EL (cell line): Measurements from ENCODE around the gene GOLPH3L.
"Not testable (repeated sequence)": the region's sequence is repeated elsewhere in the genome, so short reads cannot be mapped to it uniquely, and the experiment has no call there.

Source experiments
- DNase-seq: peaks from one replicate; pipeline ENCODE4 v3.0.0-alpha.2; 2016

GOLPH3L gene

GRCh38 chr1:150696995-150697927 is at the start of gene GOLPH3L:
Gene GOLPH3L (minus strand): TSS chr1:150697154. CDS start chr1:150694838, 2,316 bp downstream.
- peak; percentile 99 for DNase-seq

DNA sequence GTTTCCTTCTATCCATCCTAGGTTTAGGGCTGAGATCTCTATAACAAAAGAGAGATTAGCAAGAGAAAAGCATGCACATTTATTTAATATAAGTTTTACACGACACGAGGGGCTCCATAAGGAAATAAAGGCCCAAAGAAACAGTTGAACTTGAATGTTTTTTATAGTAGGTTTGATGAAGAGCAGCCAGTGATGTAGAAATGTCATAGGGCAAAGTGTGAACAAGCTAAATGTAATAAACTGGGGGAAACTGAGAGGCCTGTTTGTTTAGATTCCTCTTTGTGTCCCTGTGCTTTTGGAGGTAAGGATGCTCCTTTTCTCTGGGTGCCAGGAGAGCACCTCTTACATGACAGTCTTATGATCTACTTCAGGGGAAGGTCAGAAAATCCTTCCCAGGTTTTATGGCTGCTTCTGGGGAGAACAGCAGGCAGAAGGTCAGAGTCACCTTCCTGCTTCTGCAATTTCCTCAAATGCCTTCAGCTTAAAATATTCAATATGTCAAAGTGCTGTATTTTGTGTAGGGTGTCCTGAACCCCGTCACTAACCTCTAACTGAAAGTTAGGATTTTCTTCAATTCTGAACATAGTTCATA is 33.3 kb upstream of the GOLPH3L start:
- no peak for DNase-seq

DNA sequence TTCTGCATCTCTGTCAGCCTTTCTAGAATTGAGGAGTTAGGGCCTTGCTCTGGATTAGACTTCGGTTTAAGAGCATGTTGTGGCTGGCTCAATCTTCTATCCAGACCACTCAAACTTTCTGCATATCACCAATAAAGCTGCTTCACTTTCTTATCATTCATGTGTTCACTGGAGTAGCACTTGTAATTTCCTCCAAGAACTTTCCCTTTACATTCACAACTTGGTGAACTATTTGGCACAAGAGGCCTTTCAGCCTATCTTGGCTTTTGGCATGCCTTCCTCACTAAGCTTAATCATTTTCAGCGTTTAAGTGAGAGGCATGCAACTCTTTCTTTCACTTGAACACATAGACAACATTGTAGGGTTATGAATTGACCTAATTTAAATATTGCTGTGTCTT is 27.4 kb upstream of the GOLPH3L start:
- DNase-seq: no peak

DNA sequence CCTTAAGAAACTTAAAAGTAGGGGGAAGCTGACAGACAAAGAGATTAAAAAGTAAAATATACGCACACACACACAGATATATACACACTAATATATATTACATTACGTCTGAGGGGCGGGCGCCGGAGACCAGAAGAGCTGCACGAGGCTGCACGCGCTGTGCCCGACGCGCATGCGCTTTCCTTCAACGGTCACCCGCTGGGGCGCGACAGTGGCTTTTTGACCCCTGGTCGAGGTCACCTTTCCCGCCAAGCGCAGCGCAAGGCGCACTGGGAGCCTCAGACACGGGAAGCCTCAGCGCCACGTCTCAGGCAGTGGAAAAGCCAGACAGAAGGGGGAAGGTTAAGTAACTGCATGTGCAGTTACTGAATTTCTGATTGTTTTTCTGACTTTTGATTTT is 23.7 kb upstream of the GOLPH3L start, which contains the start of gene HORMAD1:
Gene HORMAD1, minus strand, starts transcription at position 193 of the 400 bp plus-strand sequence. CDS start 1,390 bp downstream, outside the sequence.
- DNase-seq: no peak

DNA sequence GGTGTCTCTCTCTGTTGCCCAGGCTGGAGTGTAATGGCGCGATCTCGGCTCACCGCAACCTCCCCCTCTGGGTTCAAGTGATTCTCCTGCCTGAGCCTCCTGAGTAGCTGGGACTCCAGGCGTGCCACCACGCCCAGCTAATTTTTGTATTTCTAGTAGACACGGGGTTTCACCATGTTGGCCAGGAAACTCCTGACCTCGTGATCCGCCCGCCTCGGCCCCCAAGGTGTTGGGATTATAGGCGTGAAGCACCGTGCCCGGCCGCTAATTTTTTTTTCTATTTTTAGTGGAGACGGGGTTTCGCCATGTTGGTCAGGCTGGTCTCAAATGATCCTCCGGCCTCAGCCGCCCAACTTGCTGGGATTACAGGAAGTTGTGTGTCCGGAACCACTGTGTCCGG is 23.1 kb upstream of the GOLPH3L start:
- no peak for DNase-seq

GRCh38 chr1:150718225-150718891 is 21.4 kb upstream of the GOLPH3L start:
- DNase-seq: no peak

- not testable (repeated sequence) for DNase-seq
These were observed 12.1 kb upstream of the GOLPH3L start for GRCh38 chr1:150709031-150709430.

DNA sequence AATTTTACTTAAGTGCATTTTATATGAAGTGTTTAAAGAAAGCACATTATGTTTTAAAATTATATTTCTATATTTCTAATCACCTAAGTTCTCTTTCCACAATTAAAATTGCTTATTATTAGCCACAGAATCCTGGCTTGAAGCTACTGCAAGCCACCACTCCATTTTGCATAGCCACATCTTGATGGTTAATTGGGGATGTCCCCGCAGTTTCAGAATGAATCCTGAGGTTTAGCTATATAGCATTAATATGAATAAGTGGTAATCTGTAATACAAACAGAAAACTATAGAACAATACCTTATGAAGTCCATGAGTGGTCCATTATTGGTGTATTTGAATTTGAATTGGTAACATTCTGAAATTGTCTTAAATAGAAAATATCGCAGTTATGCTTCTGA is 11.6 kb upstream of the GOLPH3L start:
- no peak for DNase-seq

DNA sequence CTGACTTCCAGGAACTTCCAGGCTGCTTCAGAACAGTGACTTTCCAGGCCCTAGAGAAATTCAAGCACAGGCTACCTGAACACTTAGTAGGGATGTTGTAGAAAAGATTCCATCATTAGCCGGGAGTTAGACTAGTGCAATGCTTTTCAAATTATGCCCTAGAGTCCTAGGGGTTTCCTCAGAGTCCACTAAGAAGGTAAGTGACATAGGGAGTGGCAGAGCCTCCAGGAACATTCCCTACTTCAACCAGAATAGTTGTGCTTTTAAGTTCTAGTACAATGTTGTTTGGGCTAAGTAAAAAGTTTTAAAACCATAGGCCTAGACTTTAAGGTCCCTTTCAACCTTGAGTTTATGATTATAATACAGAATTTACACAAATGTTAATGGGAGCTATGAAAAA is 9.1 kb upstream of the GOLPH3L start:
- DNase-seq: no peak

DNA sequence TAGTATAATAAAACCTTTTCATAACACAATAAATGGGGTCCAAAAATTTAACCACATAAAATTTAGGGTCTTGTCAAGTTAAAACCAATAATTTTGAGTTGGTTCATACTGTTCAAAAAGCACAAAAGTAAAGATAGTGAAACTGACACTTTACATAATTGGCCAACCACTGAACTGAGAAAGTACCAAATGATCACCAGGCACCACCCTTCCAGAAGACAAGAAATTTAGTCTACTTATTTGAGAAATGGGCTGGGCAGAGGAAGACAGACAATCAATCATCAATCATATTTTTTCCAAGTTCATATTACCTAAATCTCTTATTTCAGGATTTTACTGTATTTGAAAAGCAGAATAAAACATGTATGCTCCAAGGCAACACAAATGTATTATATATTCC is 6.5 kb upstream of the GOLPH3L start:
- DNase-seq: no peak

DNA sequence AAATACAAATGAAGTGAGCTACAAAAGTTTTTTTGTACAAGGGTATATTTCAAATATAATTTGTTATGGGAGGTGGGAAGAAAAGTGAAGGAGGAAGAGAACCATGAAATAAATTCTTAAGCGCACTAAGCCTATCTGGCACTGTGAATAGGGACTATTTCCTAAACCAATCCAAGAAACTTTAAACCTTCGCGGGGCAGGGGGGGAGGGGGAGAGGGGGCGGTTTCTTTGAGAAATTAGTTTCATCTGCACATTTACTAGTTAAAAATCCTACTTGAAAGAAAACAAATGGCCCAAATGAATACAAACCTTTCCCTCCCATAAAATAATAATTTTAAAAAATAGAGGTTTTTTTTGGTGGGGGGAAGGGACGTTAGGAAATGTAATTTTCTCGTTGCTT is 364 bp downstream of the GOLPH3L start:
- DNase-seq: peak; percentile 9

- DNase-seq: no peak
These were observed 792 bp downstream of the GOLPH3L start for GRCh38 chr1:150696162-150696561.

- DNase-seq: no peak
These were observed 1.4 kb downstream of the GOLPH3L start for GRCh38 chr1:150695561-150695960.

GRCh38 chr1:150692720-150693119 is 4.2 kb downstream of the GOLPH3L start:
- no peak for DNase-seq

DNA sequence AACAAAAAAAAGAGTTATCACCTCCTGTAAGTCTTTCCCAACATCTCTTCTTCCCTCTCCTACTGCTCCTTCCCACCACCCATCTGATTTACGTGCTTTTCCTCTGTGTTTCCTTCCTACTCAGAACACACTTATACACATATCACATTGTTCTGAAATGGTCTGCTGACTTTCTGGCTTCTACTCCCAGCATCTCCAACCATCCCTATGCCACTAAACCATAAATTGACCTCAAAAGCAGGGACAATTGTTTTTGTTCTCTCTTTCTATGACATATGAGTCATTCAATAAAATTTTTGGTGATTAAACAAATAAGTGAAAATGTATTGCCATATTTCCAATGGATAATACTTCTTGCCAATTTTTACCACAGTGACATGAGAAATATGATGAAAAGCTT is 8.2 kb downstream of the GOLPH3L start:
- DNase-seq: no peak

DNA sequence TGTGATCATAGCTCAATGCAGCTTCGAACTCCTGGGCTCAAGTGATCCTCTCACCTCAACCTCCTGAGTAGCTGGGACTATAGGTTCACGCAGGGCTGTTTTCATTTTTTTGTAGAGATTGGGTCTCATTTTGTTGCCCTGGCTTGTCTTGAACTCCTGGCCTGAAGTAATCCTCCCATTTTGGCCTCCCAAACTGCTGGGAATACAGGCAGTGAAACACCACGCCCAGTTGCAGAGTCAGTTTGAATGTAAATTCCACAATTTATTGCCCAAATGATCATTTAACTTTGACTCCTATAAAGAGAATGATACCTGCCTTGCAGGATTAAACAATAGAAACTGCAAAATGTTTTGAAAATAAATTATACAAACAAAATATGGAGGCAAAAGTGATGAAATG is 10.7 kb downstream of the GOLPH3L start:
- no peak for DNase-seq

DNA sequence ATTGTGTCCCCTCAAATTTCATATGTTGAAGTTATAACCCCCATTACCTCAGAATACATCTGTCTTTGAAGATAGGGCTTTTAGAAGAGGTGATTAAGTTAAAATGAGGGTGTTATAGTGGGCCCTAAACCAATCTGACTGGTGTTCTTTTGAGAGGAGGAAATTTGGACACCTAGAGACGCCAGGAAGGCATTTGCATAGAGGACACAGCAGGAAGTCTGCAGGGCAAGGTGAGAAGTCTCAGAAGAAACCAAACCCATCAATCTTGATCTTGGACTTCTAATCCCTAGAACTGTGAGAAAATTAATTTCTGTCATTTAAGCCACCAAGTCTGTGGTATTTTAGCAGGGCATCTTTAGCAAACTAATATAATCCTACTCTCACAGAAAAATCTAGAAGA is 13.0 kb downstream of the GOLPH3L start:
- no peak for DNase-seq

GRCh38 chr1:150678988-150679387 is 18.0 kb downstream of the GOLPH3L start:
- DNase-seq: no peak

- no peak for DNase-seq
These were observed 22.1 kb downstream of the GOLPH3L start for GRCh38 chr1:150674881-150675280.

DNA sequence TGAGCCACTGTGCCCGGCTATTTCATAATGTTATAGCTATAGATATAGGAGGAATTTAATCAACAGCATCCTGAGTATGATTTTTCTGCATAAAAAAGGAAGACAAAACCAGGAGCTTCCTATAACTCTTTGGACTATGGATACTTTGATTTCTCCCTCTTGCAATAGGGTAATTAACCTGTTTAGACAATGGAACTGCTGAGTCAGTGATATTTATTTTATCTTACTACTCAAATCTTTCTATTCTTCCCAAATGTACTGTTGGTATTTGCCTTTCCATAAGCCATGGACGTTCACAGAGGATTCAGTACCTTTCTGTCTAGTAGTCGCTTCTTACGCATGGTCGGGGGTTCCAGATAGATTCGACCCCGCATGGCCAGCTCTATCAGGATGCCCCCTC is 33.6 kb downstream of the GOLPH3L start:
- no peak for DNase-seq

DNA sequence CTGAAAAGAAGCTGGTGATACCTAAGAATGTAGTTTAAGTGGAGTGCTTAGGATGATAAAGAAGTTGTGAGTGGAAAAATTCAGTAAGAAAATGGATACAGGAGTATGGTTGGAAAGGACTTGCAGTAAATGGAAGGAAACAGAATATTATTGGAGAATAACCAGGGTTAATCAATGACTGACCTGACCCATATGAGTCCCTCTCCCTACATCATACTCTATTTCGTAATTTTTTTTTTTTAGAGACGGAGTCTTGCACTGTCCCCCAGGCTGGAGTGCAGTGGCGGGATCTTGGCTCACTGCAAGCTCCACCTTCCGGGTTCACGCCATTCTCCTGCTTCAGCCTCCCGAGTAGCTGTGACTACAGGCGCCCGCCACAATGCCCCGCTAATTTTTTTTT is 34.1 kb downstream of the GOLPH3L start:
- DNase-seq: no peak

DNA sequence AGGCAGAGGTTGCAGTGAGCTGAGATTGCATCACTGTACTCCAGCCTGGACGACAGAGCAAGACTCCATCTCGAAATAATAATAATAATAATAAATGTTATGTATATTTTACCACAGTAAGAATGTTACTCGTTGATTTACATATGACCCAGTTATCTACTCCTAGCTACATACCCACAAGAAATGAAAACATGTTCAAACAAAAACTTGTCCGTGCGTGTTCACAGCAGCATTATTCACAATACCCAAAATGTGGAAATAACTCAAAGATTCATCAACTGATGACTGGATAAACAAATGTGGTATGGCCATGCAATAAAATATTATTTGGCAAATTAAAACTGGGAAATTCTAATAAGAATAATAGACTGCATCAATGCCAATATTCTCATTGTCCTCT is 35.8 kb downstream of the GOLPH3L start:
- DNase-seq: no peak

- DNase-seq: no peak
These were observed 36.4 kb downstream of the GOLPH3L start for GRCh38 chr1:150660584-150660983.

DNA sequence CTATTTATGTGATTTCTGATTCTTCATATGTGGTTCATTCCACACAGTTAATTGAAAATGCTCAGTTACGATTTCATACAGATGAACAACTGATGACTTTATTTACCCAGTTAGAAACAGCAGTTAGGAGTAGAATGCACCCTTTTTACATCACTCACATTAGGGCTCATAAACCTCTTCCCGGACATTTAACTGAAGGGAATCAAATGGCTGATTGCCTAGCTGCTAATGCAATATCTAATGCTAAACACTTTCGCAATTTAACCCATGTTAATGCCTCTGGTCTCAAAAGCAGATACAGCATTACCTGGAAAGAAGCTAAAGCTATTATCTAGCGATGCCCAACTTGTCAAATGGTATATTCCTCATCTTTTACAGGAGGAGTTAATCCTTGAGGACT is 39.9 kb downstream of the GOLPH3L start:
- not testable (repeated sequence) for DNase-seq
